OCI-LY7 (cell line): ENCODE results near the gene C1QTNF9. TPM values are rescaled to one million over a fixed set of nuclear protein-coding genes. Genes with fewer than 3 reads are reported as not detected.

Experiments used
- BruUV-seq: library from RNA; stranded (reverse); fragments of 400-500 nt; replicated peaks from 2 replicates; lab custom pipeline; 2021; lab: Mats Ljungman, UMichigan
- CTCF ChIA-PET: fragments of 300-600 bp; sonication (Branson Sonifier 250); formaldehyde crosslinking; loops from one replicate; lab custom pipeline; 2022; ENCODE audit warnings: antibody characterized with exemption; ENCODE audit not compliant: unreplicated experiment; lab: Charles Lee
- POLR2A ChIA-PET: fragments of 300-600 bp; sonication (Branson Sonifier 250); formaldehyde crosslinking; loops from one replicate; lab custom pipeline; 2022; ENCODE audit warnings: antibody characterized with exemption; lab: Charles Lee
- DNase-seq: peaks from one replicate; pipeline ENCODE4 v3.0.0-alpha.2; 2015; ENCODE audit warnings: low spot score
- H2AFZ ChIP-seq: fragments of 200-600 bp; sonication (generic), shearing (Covaris generic); 2 replicates; pipeline ENCODE4 v1.6.1; 2014; ENCODE audit warnings: mild to moderate bottlenecking, antibody characterized with exemption, low read length, moderate library complexity
- H3K27ac ChIP-seq: fragments of 200-600 bp; sonication (generic); 2 replicates; pipeline ENCODE4 v1.5.1; 2014; ENCODE audit warnings: mixed run types, low read depth, mild to moderate bottlenecking, moderate library complexity, low read length, inconsistent platforms; ENCODE audit not compliant: poor library complexity, severe bottlenecking
- H3K36me3 ChIP-seq: fragments of 200-600 bp; sonication (generic); 2 replicates; pipeline ENCODE4 v1.6.1; 2014; ENCODE audit warnings: mild to moderate bottlenecking, antibody characterized with exemption, low read length, moderate library complexity, mixed read lengths; ENCODE audit not compliant: insufficient read depth
- H3K4me1 ChIP-seq: fragments of 200-600 bp; sonication (generic); 2 replicates; pipeline ENCODE4 v1.5.1; 2014; ENCODE audit warnings: mild to moderate bottlenecking, low read length; ENCODE audit not compliant: insufficient read depth, poor library complexity, severe bottlenecking
- H3K4me2 ChIP-seq: fragments of 200-600 bp; sonication (generic); 2 replicates; pipeline ENCODE4 v1.6.1; 2014; ENCODE audit warnings: mild to moderate bottlenecking, low read length
- H3K4me3 ChIP-seq: fragments of 200-600 bp; sonication (generic); 2 replicates; pipeline ENCODE4 v1.5.1; 2014; ENCODE audit warnings: mild to moderate bottlenecking, low read depth, low read length; ENCODE audit not compliant: poor library complexity, severe bottlenecking
- H3K79me2 ChIP-seq: fragments of 200-600 bp; sonication (generic); 2 replicates; pipeline ENCODE4 v1.6.1; 2016; ENCODE audit warnings: low read depth, mild to moderate bottlenecking, low read length, moderate library complexity, mixed read lengths; ENCODE audit not compliant: insufficient read depth
- H3K9me2 ChIP-seq: fragments of 200-600 bp; sonication (generic); 2 replicates; pipeline ENCODE4 v1.6.1; 2016; ENCODE audit warnings: mild to moderate bottlenecking, low read length, mixed read lengths; ENCODE audit not compliant: insufficient read depth
- H3K9me3 ChIP-seq: fragments of 200-600 bp; sonication (generic); 2 replicates; pipeline ENCODE4 v1.6.1; 2014; ENCODE audit warnings: mild to moderate bottlenecking, mixed run types, low read length, mixed read lengths
- H4K20me1 ChIP-seq: fragments of 200-600 bp; sonication (generic); 2 replicates; pipeline ENCODE4 v1.6.1; 2014; ENCODE audit warnings: mild to moderate bottlenecking, antibody characterized with exemption, low read length, moderate library complexity, mixed read lengths; ENCODE audit not compliant: insufficient read depth
- EZH2phosphoT487 ChIP-seq: fragments of 200-600 bp; sonication (generic); IDR thresholded peaks from 2 replicates; pipeline ENCODE4 v1.6.1; 2018; ENCODE audit warnings: low read depth, borderline replicate concordance, mild to moderate bottlenecking, mixed run types, antibody characterized with exemption, low read length, moderate library complexity, mixed read lengths
- intact Hi-C: fragments of 100-400 bp; cut with micrococcal nuclease; formaldehyde crosslinking; loops from one replicate; pipeline ENCODE4 v1.10.0; 2022; ENCODE audit not compliant: unreplicated experiment
- total RNA-seq, 2 experiments: library from RNA; depleted of rRNA in 1 of 2; stranded (reverse); fragments of >200 nt in 1 of 2; shearing (Covaris generic) in 1 of 2; gene quantifications; 2 replicates each; pipeline ENCODE4 v1.2.3, GENCODE V29; 2014 to 2022
- TF ChIP-seq, protein P1 (sequence below): fragments of 200-600 bp; sonication (generic); conservative IDR thresholded peaks from 2 replicates; pipeline ENCODE4 v1.5.1; 2014; ENCODE audit warnings: mild to moderate bottlenecking, antibody characterized with exemption, low read length, moderate library complexity, mixed read lengths

C1QTNF9 gene
- total RNA-seq, 2 experiments from 2014 or later: not detected

DNA sequence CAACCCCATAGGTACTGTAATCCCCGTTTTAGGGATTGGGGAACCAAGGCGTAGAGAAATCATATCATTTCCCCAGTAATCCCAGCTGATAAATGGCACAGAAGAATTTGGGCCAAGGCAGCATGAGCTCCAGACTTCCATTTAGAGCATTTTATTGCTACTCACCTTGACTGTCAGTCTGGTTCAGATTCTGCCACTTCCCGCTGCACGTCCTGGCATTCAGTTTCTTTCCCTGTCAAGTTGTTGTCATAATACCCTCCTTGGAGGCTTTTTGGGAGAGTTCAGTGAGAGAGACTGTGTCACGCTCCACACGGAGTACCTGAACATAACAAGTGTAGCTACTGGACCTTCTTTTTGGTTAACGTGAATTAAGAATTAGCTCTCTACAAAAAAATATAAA is 7.5 kb upstream of the C1QTNF9 start:
- H3K4me2 ChIP-seq: no peak overlapping the region
- H3K79me2 ChIP-seq: no peaks in the 10 kb centered on the region
- H2AFZ ChIP-seq: no peak overlapping the region
- intact Hi-C loops: no loop called here
- ChIA-PET CTCF (no interaction called here), POLR2A (interaction anchor here (0.6 kb wide), 1 partner anchor 753 kb away, joined by 3 read pairs; no protein-coding TSS in a partner anchor)
- no peak for DNase-seq
- no peak overlapping the region for H3K27ac ChIP-seq
- TF ChIP-seq, protein P1, sequence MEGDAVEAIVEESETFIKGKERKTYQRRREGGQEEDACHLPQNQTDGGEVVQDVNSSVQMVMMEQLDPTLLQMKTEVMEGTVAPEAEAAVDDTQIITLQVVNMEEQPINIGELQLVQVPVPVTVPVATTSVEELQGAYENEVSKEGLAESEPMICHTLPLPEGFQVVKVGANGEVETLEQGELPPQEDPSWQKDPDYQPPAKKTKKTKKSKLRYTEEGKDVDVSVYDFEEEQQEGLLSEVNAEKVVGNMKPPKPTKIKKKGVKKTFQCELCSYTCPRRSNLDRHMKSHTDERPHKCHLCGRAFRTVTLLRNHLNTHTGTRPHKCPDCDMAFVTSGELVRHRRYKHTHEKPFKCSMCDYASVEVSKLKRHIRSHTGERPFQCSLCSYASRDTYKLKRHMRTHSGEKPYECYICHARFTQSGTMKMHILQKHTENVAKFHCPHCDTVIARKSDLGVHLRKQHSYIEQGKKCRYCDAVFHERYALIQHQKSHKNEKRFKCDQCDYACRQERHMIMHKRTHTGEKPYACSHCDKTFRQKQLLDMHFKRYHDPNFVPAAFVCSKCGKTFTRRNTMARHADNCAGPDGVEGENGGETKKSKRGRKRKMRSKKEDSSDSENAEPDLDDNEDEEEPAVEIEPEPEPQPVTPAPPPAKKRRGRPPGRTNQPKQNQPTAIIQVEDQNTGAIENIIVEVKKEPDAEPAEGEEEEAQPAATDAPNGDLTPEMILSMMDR: no peak
- TF ChIP-seq EZH2phosphoT487: no peak
- no peaks in the 10 kb centered on the region for H3K4me1 ChIP-seq
- no peaks in the 10 kb centered on the region for H3K36me3 ChIP-seq
- no peaks in the 10 kb centered on the region for H3K9me2 ChIP-seq
- H3K4me3 ChIP-seq: no peak overlapping the region
- H3K9me3 ChIP-seq: no peaks in the 10 kb centered on the region
- BruUV-seq: no TSS peak
- H4K20me1 ChIP-seq: no peaks in the 10 kb centered on the region

DNA sequence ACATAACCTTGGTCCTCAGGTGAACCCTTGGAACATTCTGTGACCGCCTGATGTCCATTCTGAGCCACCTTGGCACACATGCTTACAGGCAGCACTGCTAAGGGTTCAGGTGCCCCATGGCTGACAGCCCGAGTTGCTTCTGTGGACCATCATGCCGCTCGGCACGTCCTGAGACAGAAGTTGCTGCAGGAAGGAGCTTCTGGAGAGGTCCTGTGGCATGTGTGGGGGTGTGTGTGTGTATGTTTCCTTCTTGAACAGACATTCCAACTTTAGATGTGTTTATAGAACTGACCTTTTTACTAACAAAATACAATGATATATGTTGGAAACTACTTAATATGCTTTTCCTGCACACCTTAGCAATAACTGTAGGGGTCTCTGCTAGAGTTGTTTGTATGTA is 4.8 kb upstream of the C1QTNF9 start:
- ChIA-PET POLR2A (no interaction called here), CTCF (no interaction called here)
- no TSS peak for BruUV-seq

DNA sequence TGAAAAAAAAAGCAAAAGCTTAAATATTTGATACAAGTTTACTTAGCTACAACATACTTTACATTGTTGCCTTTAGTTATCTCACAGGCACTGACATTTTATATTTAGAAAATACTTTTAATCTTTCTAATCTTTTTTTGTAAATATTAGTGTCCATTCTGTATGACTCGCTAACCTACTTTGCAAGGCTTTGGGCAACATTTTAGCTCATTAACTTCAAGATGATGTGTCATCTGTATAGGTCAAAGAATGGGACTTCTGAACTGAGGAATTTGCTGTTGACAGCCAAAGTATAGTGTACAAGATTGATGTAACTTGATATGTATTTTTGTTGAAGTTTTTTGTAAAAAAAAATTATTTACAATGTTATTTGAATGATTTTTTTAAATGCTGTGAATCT is 2.7 kb upstream of the C1QTNF9 start:
- DNase-seq: no peak
- CTCF ChIA-PET: no interaction called here
- intact Hi-C loops: no loop called here

More for the DNA sequence above, 4.8 kb upstream of the C1QTNF9 start:
- H3K79me2 ChIP-seq: no peaks in the 10 kb centered on the region
- no peak overlapping the region for H3K4me3 ChIP-seq
- no peak overlapping the region for H3K4me2 ChIP-seq
- TF ChIP-seq EZH2phosphoT487: no peak
- TF ChIP-seq, protein P1: no peak
- H3K4me1 ChIP-seq: no peaks in the 10 kb centered on the region
- H4K20me1 ChIP-seq: no peaks in the 10 kb centered on the region
- H3K9me3 ChIP-seq: no peaks in the 10 kb centered on the region
- DNase-seq: no peak
- intact Hi-C loops: no loop called here
- H3K27ac ChIP-seq: no peak overlapping the region
- H3K36me3 ChIP-seq: no peaks in the 10 kb centered on the region
- no peak overlapping the region for H2AFZ ChIP-seq
- H3K9me2 ChIP-seq: no peaks in the 10 kb centered on the region

More for the DNA sequence above, 2.7 kb upstream of the C1QTNF9 start:
- no peaks in the 10 kb centered on the region for H3K9me3 ChIP-seq
- TF ChIP-seq, protein P1: no peak
- TF ChIP-seq EZH2phosphoT487: no peak
- no peak overlapping the region for H3K27ac ChIP-seq
- BruUV-seq: no TSS peak
- H3K4me3 ChIP-seq: no peak overlapping the region
- H2AFZ ChIP-seq: no peak overlapping the region
- POLR2A ChIA-PET: interaction anchor here (0.6 to 0.7 kb wide), 2 partner anchors 9 to 220 kb away, joined by 3 read pairs; no protein-coding TSS in a partner anchor
- H3K4me1 ChIP-seq: no peaks in the 10 kb centered on the region
- no peaks in the 10 kb centered on the region for H3K36me3 ChIP-seq
- H3K4me2 ChIP-seq: no peak overlapping the region
- no peaks in the 10 kb centered on the region for H4K20me1 ChIP-seq
- H3K79me2 ChIP-seq: no peaks in the 10 kb centered on the region
- no peaks in the 10 kb centered on the region for H3K9me2 ChIP-seq
